Measurements from ENCODE around the gene EPB41L5.

DNA sequence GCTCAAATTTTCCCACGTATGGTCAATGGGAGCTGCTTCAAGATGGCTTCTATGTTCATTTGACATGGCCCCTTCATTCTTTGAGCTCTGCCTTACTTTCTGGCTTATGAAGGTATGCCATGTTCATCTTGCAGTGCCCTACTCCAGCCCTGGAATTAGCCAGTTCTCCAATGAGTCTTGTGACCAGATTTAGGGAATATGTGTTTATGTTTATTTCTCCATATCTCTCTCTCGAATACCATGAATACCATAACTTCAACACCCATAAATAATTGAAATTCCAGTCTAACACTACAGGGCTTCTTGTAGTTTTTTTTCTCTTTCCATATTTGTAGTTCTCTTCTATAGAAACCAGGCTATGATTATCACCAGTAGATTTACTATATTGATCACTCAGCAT, 39.7 kb downstream of the EPB41L5 start:
- no peak for TF ChIP-seq POLR2AphosphoS5 (IDR thresholded peaks at IDR 0.05; ENCODE audit: borderline replicate concordance, low read depth, low read length)
- TF ChIP-seq EZH2 (IDR thresholded peaks at IDR 0.05), result no peak
- TF ChIP-seq FOXP2 (optimal IDR thresholded peaks at IDR 0.05; ENCODE audit: control extremely low read depth, extremely low read length, insufficient read depth), result no peak

Measured in SK-N-MC (cell line).